H1 (cell line): Measurements from ENCODE around the gene BEND4. TPM values are rescaled to one million over a fixed set of nuclear protein-coding genes. Genes with fewer than 3 reads are reported as not detected.
A peak's percentile ranks its signal among the peaks of the same experiment; 100 is the strongest.

Experiments
- CTCF ChIA-PET: fragments of 300-600 bp; sonication (Branson Sonifier 250); formaldehyde crosslinking; loops from one replicate; lab custom pipeline; 2021; ENCODE audit not compliant: partially characterized antibody; lab: Charles Lee
- POLR2A ChIA-PET: fragments of 300-600 bp; sonication (Branson Sonifier 250); formaldehyde crosslinking; loops from one replicate; lab custom pipeline; 2021; ENCODE audit warnings: inconsistent platforms; ENCODE audit not compliant: partially characterized antibody; lab: Charles Lee
- DNase-seq, 2 experiments: peaks; one replicate each; pipeline versions ENCODE4 v3.0.0 to v3.0.0-alpha.2; 2010 to 2022; ENCODE audit warnings: low spot score in 2 of 2, low read depth in 1 of 2, mixed read lengths in 1 of 2
- FAIRE-seq: peaks from 2 replicates; lab custom pipeline; 2011; peaks lifted over from hg19 to GRCh38; lab: Jason Lieb, UNC
- H2AFZ ChIP-seq: 2 replicates; pipeline ENCODE4 v1.8.1; 2012; ENCODE audit warnings: low read length, inconsistent platforms
- H2AK5ac ChIP-seq: 2 replicates; pipeline ENCODE4 v1.6.1; 2013; ENCODE audit warnings: low read depth, low read length
- H2BK120ac ChIP-seq: replicated peaks from 2 replicates; pipeline ENCODE3; 2013; ENCODE audit warnings: low read depth, low read length, inconsistent platforms
- H2BK12ac ChIP-seq: 2 replicates; pipeline ENCODE4 v1.6.1; 2013; ENCODE audit warnings: low read depth, low read length
- H2BK15ac ChIP-seq: 2 replicates; pipeline ENCODE4 v1.6.1; 2013; ENCODE audit warnings: low read length
- H2BK20ac ChIP-seq: 2 replicates; pipeline ENCODE4 v1.6.1; 2013; ENCODE audit warnings: low read length
- H2BK5ac ChIP-seq: 2 replicates; pipeline ENCODE4 v1.6.1; 2013; ENCODE audit warnings: low read depth, low read length
- H3K14ac ChIP-seq: 2 replicates; pipeline ENCODE4 v1.6.1; 2013; ENCODE audit warnings: inconsistent platforms; ENCODE audit not compliant: insufficient read length
- H3K18ac ChIP-seq: 2 replicates; pipeline ENCODE4 v1.6.1; 2013; ENCODE audit warnings: low read length; ENCODE audit errors: extremely low read depth
- H3K23ac ChIP-seq: 2 replicates; pipeline ENCODE4 v1.6.1; 2013; ENCODE audit warnings: inconsistent platforms; ENCODE audit not compliant: insufficient read length
- H3K23me2 ChIP-seq: 2 replicates; pipeline ENCODE4 v1.6.1; 2013; ENCODE audit warnings: low read depth, low read length
- H3K27ac ChIP-seq: 2 replicates; pipeline ENCODE4 v1.6.1; 2011; ENCODE audit warnings: low read depth, low read length, inconsistent platforms
- H3K27me3 ChIP-seq, 4 experiments: replicated peaks in 1 of 4; 1 replicate in 1 of 4; 2 replicates in 3 of 4; pipeline versions ENCODE4 v1.6.1 to v1.8.1; 2011 to 2013; ENCODE audit warnings: low read length in 3 of 4, mild to moderate bottlenecking in 3 of 4, inconsistent platforms in 2 of 4, mixed read lengths in 2 of 4, moderate library complexity in 1 of 4; ENCODE audit not compliant: control insufficient read depth in 3 of 4, insufficient read depth in 3 of 4; ENCODE audit errors: extremely low read depth in 1 of 4
- H3K36me3 ChIP-seq, 4 experiments: 2 replicates each; pipeline versions ENCODE4 v1.6.1 to v1.8.1; 2011 to 2013; ENCODE audit warnings: mild to moderate bottlenecking in 4 of 4, low read length in 3 of 4, moderate library complexity in 2 of 4, control low read depth in 1 of 4, inconsistent platforms in 1 of 4; ENCODE audit not compliant: insufficient read depth in 4 of 4, control insufficient read depth in 2 of 4
- H3K4ac ChIP-seq: replicated peaks from 2 replicates; pipeline ENCODE3; 2013; ENCODE audit warnings: low read length, low read depth, mixed read lengths, inconsistent platforms; ENCODE audit not compliant: insufficient read length
- H3K4me1 ChIP-seq, 4 experiments: replicated peaks in 1 of 4; 1 replicate in 1 of 4; 2 replicates in 3 of 4; pipeline versions ENCODE4 v1.6.1 to v1.8.1; 2011 to 2013; ENCODE audit warnings: low read length in 3 of 4, inconsistent platforms in 2 of 4, mixed read lengths in 1 of 4; ENCODE audit not compliant: insufficient read depth in 4 of 4, control insufficient read depth in 3 of 4
- H3K4me2 ChIP-seq, 2 experiments: 2 replicates each; pipeline versions ENCODE4 v1.6.1 to v1.8.1; 2011 to 2013; ENCODE audit warnings: low read depth in 2 of 2, low read length in 2 of 2, control low read depth in 1 of 2, inconsistent platforms in 1 of 2, mild to moderate bottlenecking in 1 of 2; ENCODE audit not compliant: insufficient read depth in 1 of 2
- H3K4me3 ChIP-seq, 4 experiments: fragments of 200-600, 300-600 bp in 1 of 4; sonication (generic), shearing (Covaris generic), sonication (Bioruptor Twin) in 1 of 4; 2 replicates each; pipeline versions ENCODE4 v1.5.1 to v1.8.1; 2011 to 2016; ENCODE audit warnings: low read length in 4 of 4, low read depth in 3 of 4, control low read depth in 2 of 4, inconsistent platforms in 2 of 4, mild to moderate bottlenecking in 2 of 4, mixed read lengths in 1 of 4, moderate library complexity in 1 of 4; ENCODE audit not compliant: insufficient read depth in 2 of 4; ENCODE audit errors: extremely low read depth in 1 of 4
- H3K56ac ChIP-seq: replicated peaks from 2 replicates; pipeline ENCODE3; 2013; ENCODE audit warnings: low read depth, mild to moderate bottlenecking, mixed read lengths, low read length, inconsistent platforms; ENCODE audit not compliant: insufficient read length
- H3K79me1 ChIP-seq: 2 replicates; pipeline ENCODE4 v1.6.1; 2013; ENCODE audit warnings: low read depth, low read length, control low read depth
- H3K79me2 ChIP-seq, 2 experiments: 2 replicates each; pipeline versions ENCODE4 v1.6.1 to v1.8.1; 2012 to 2013; ENCODE audit warnings: low read length in 2 of 2, mild to moderate bottlenecking in 2 of 2, inconsistent platforms in 1 of 2; ENCODE audit not compliant: insufficient read depth in 2 of 2, control insufficient read depth in 1 of 2
- H3K9ac ChIP-seq, 4 experiments: replicated peaks in 1 of 4; 1 replicate in 1 of 4; 2 replicates in 3 of 4; pipeline versions ENCODE4 v1.6.1 to v1.8.1; 2011 to 2013; ENCODE audit warnings: low read depth in 3 of 4, low read length in 3 of 4, control low read depth in 2 of 4, mild to moderate bottlenecking in 2 of 4, moderate library complexity in 2 of 4, inconsistent platforms in 1 of 4; ENCODE audit errors: extremely low read depth in 1 of 4
- H3K9me3 ChIP-seq, 2 experiments: 2 replicates each; pipeline versions ENCODE4 v1.6.1 to v1.8.1; 2012 to 2013; ENCODE audit warnings: mild to moderate bottlenecking in 2 of 2, moderate library complexity in 2 of 2, control low read depth in 1 of 2, inconsistent platforms in 1 of 2, low read depth in 1 of 2, low read length in 1 of 2, mixed read lengths in 1 of 2; ENCODE audit not compliant: insufficient read depth in 2 of 2
- H4K20me1 ChIP-seq, 2 experiments: replicated peaks in 1 of 2; 2 replicates each; pipeline versions ENCODE3 to v1.8.1; 2011 to 2013; ENCODE audit warnings: inconsistent platforms in 2 of 2, low read length in 2 of 2, mild to moderate bottlenecking in 1 of 2; ENCODE audit not compliant: insufficient read depth in 2 of 2, control insufficient read depth in 1 of 2
- H4K5ac ChIP-seq: 2 replicates; pipeline ENCODE4 v1.6.1; 2013; ENCODE audit warnings: low read length, low read depth, mixed read lengths, inconsistent platforms; ENCODE audit not compliant: insufficient read length
- H4K8ac ChIP-seq: 2 replicates; pipeline ENCODE4 v1.8.0; 2013; ENCODE audit warnings: mild to moderate bottlenecking, moderate library complexity, low read length, inconsistent platforms; ENCODE audit not compliant: insufficient read depth; ENCODE audit errors: extremely low read depth
- H4K91ac ChIP-seq: replicated peaks from 2 replicates; pipeline ENCODE3; 2013; ENCODE audit warnings: low read length, mixed read lengths, inconsistent platforms; ENCODE audit not compliant: insufficient read length
- ASH2L ChIP-seq: fragments of 200-600, 300-600 bp; sonication (generic); IDR thresholded peaks from one replicate; pipeline ENCODE4 v1.7.1; 2017; ENCODE audit warnings: low read length
- CBX8 ChIP-seq: fragments of 300-800, 300-1000 bp; sonication (generic); IDR thresholded peaks from 2 replicates; pipeline ENCODE4 v1.7.1; 2016; ENCODE audit warnings: low read depth, low read length, borderline replicate concordance
- FOSL1 ChIP-seq: IDR thresholded peaks from 2 replicates; pipeline ENCODE4 v1.6.1; 2011; ENCODE audit warnings: mild to moderate bottlenecking, low read depth, low read length, moderate library complexity; ENCODE audit not compliant: insufficient read depth
- KDM1A ChIP-seq: fragments of 200-600, 300-600 bp; sonication (generic); IDR thresholded peaks from 2 replicates; pipeline ENCODE4 v1.7.1; 2016; ENCODE audit warnings: mild to moderate bottlenecking, low read length, borderline replicate concordance
- MAFK ChIP-seq: IDR thresholded peaks from 2 replicates; pipeline ENCODE4 v1.6.1; 2012; ENCODE audit warnings: low read depth, mild to moderate bottlenecking, improper control_type of control experiment, low read length
- RNF2 ChIP-seq: fragments of 200-900, 300-1000 bp; sonication (generic); IDR thresholded peaks from 2 replicates; pipeline ENCODE4 v1.7.1; 2016; ENCODE audit warnings: borderline replicate concordance, low read depth, mild to moderate bottlenecking, antibody characterized with exemption, low read length; ENCODE audit not compliant: poor library complexity, severe bottlenecking; ENCODE audit errors: missing control alignments
- RXRA ChIP-seq: IDR thresholded peaks from 2 replicates; pipeline ENCODE4 v1.6.1; 2011; ENCODE audit warnings: low read depth, mild to moderate bottlenecking, low read length, moderate library complexity; ENCODE audit not compliant: insufficient read depth
- SIRT6 ChIP-seq: IDR thresholded peaks from one replicate; pipeline ENCODE4 v1.7.1; 2012; ENCODE audit warnings: low read length, inconsistent platforms
- SP1 ChIP-seq: IDR thresholded peaks from 2 replicates; pipeline ENCODE4 v1.6.1; 2011; ENCODE audit warnings: low read depth, low read length
- SP2 ChIP-seq: IDR thresholded peaks from 2 replicates; pipeline ENCODE4 v1.6.1; 2012; ENCODE audit warnings: mild to moderate bottlenecking, low read length, inconsistent platforms
- TEAD4 ChIP-seq: IDR thresholded peaks from 2 replicates; pipeline ENCODE4 v1.6.1; 2012; ENCODE audit warnings: low read depth, low read length, inconsistent platforms, mixed read lengths
- YY1 ChIP-seq: IDR thresholded peaks from 2 replicates; pipeline ENCODE4 v1.6.1; 2011; ENCODE audit warnings: low read depth, mild to moderate bottlenecking, low read length
- WGBS, 2 experiments: shearing (Covaris generic) in 1 of 2; methylation state at CpG; one replicate each; pipeline versions ENCODE4 v1.1.6 to v1.1.7; 2013 to 2015; ENCODE audit warnings: low lambda C conversion rate in 2 of 2, mixed read lengths in 2 of 2, inconsistent platforms in 1 of 2, low coverage in 1 of 2, missing lambda C conversion rate in 1 of 2; ENCODE audit not compliant: insufficient replicate concordance in 2 of 2, insufficient coverage in 1 of 2, insufficient read length in 1 of 2; ENCODE audit errors: extremely low coverage in 1 of 2, missing lambda C conversion rate in 1 of 2; 5-methylcytosine and 5-hydroxymethylcytosine counted together
- polyA plus RNA-seq, 7 experiments: library from polyadenylated mRNA; depleted of rRNA in 3 of 7; stranded (reverse) in 5 of 7; unstranded in 2 of 7; fragments of >200 nt in 5 of 7; fragments of 200-250 nt in 2 of 7; gene quantifications; 1 replicate in 5 of 7; 2 replicates in 1 of 7; 4 replicates in 1 of 7; pipeline versions ENCODE4 v1.2.1 to v1.2.3, GENCODE V29; 2011 to 2013; ENCODE audit warnings: missing spikeins in 2 of 7, mixed read lengths in 2 of 7
- total RNA-seq: library from RNA; stranded (reverse); fragmentation: NEBNext Ultra II Directional; extraction: Animal tissue kit (Norgen Biotek cat#: 25700); gene quantifications from 2 replicates; pipeline ENCODE4 v1.2.1, GENCODE V29; 2021

The BEND4 gene
- total and polyA plus RNA-seq, 2 of the 8 experiments (the other 6 are each of a cell fraction or from before 2014, with no cell fraction given) = 12.2 to 45.4 TPM

- peaks cover 0 to 69% of the 10 kb centered on the region in 2 experiments; a peak in 3 of 4 replicates for H3K79me2 ChIP-seq
- H2BK120ac ChIP-seq = no peak overlapping the region
- H3K9me3 ChIP-seq = no peaks in the 10 kb centered on the region
- no peaks in the 10 kb centered on the region for H3K27me3 ChIP-seq
- no peak overlapping the region for H3K56ac ChIP-seq
- no peak overlapping the region for H3K27ac ChIP-seq
- no peak overlapping the region for H2BK20ac ChIP-seq
- no peak overlapping the region for H3K18ac ChIP-seq
- ChIA-PET POLR2A (no interaction called here), CTCF (no interaction called here)
- H2AFZ ChIP-seq = no peak overlapping the region
- no peak overlapping the region for H4K5ac ChIP-seq
- H3K4me1 ChIP-seq = peaks cover 0 to 13% (median 9%) of the 10 kb centered on the region in 4 experiments; a peak in 5 of 7 replicates
- no peaks in the 10 kb centered on the region for H3K23me2 ChIP-seq
- H3K23ac ChIP-seq = no peak overlapping the region
- H2BK12ac ChIP-seq = peak overlapping the region; percentile 75; the same call in 1 of the 2 replicates
- FAIRE-seq (peak; percentile 86), DNase-seq (no peak)
- peak overlapping the region; percentile 14 to 60; a peak in 2 of 4 replicates for H3K4me2 ChIP-seq
- H3K4ac ChIP-seq = no peak overlapping the region
- no peak overlapping the region for H3K14ac ChIP-seq
- no peak overlapping the region for H2BK5ac ChIP-seq
- H2AK5ac ChIP-seq = no peak overlapping the region
- H3K36me3 ChIP-seq = peaks cover 0 to 12% (median 6%) of the 10 kb centered on the region in 4 experiments; a peak in 5 of 8 replicates
- no peak overlapping the region for H3K4me3 ChIP-seq
- no peak overlapping the region for H4K8ac ChIP-seq
- 80% methylated on average over 3 of the region's 3 CpGs; no CpG with 5 or more reads in 1 of the 2 experiments for WGBS, 2 experiments
- no peak overlapping the region for H3K9ac ChIP-seq
- H3K79me1 ChIP-seq = peaks cover 7% of the 10 kb centered on the region
- H4K20me1 ChIP-seq = peaks cover 0 to 1% of the 10 kb centered on the region in 2 experiments
- no peak overlapping the region for H4K91ac ChIP-seq
- H2BK15ac ChIP-seq = no peak overlapping the region
- TF ChIP-seq YY1 (no peak), SP1 (0 out of 2 replicates have a peak, but pooled peaks have one; percentile 51), TEAD4 (peak; percentile 91), RXRA (no peak), ASH2L (no peak), SIRT6 (no peak), KDM1A (no peak), CBX8 (no peak), MAFK (no peak), FOSL1 (no peak), RNF2 (no peak), SP2 (no peak)
Measured at GRCh38 chr4:42136371-42136770, 16.1 kb downstream of the BEND4 start.
